HepG2 (cell line): ENCODE results near the gene SYCE3. TPM values are rescaled to one million over a fixed set of nuclear protein-coding genes. Genes with fewer than 3 reads are reported as not detected.
A peak's percentile ranks its signal among the peaks of the same experiment; 100 is the strongest.

Source experiments
- ARNT2 ChIP-seq: sonication (generic); formaldehyde crosslinking; IDR thresholded peaks from 2 replicates; pipeline ENCODE4 v1.8.0; 2022; ENCODE audit warnings: mild to moderate bottlenecking, low read depth, missing genetic modification reagents, moderate library complexity
- ATF4 ChIP-seq, 2 experiments: fragments of 450-650 bp in 1 of 2; sonication (generic) in 1 of 2; formaldehyde crosslinking; IDR thresholded peaks; 2 replicates each; pipeline versions ENCODE4 v1.5.0 to v1.8.0; 2020 to 2022; ENCODE audit warnings: mild to moderate bottlenecking in 1 of 2, missing genetic modification reagents in 1 of 2
- ELF1 ChIP-seq: sonication (generic); formaldehyde crosslinking; IDR thresholded peaks from 2 replicates; pipeline ENCODE4 v1.4.0; 2020; ENCODE audit warnings: missing genetic modification reagents
- IRF2 ChIP-seq: IDR thresholded peaks from 2 replicates; pipeline ENCODE4 v1.6.1; 2018; ENCODE audit warnings: missing genetic modification reagents, missing compliant biosample characterization
- POGK ChIP-seq: sonication (generic); formaldehyde crosslinking; conservative IDR thresholded peaks from 2 replicates; pipeline ENCODE4 v1.8.0; 2022; ENCODE audit warnings: mild to moderate bottlenecking, moderate library complexity, missing genetic modification reagents
- REPIN1 ChIP-seq: sonication (generic); formaldehyde crosslinking; IDR thresholded peaks from 2 replicates; pipeline ENCODE4 v1.8.0; 2022; ENCODE audit warnings: missing genetic modification reagents, low read depth, mild to moderate bottlenecking, borderline replicate concordance
- RNF219 ChIP-seq: sonication (generic); formaldehyde crosslinking; IDR thresholded peaks from 2 replicates; pipeline ENCODE4 v1.5.0; 2020; ENCODE audit warnings: mild to moderate bottlenecking, missing genetic modification reagents
- SMAD9 ChIP-seq: sonication (generic); formaldehyde crosslinking; IDR thresholded peaks from 2 replicates; pipeline ENCODE4 v1.5.1; 2020; ENCODE audit warnings: mild to moderate bottlenecking, missing genetic modification reagents
- TFDP1 ChIP-seq: IDR thresholded peaks from 2 replicates; pipeline ENCODE4 v1.6.1; 2016; ENCODE audit warnings: missing compliant biosample characterization, missing genetic modification reagents, borderline replicate concordance
- TGIF2 ChIP-seq: IDR thresholded peaks from 2 replicates; pipeline ENCODE4 v1.6.1; 2016; ENCODE audit warnings: control low read depth, missing compliant biosample characterization
- YEATS4 ChIP-seq: sonication (generic); formaldehyde crosslinking; IDR thresholded peaks from 2 replicates; pipeline ENCODE4 v1.4.0; 2020; ENCODE audit warnings: missing genetic modification reagents, borderline replicate concordance
- ZNF451 ChIP-seq: sonication (generic); formaldehyde crosslinking; IDR thresholded peaks from 2 replicates; pipeline ENCODE4 v1.5.0; 2020; ENCODE audit warnings: mild to moderate bottlenecking, missing genetic modification reagents
- ZNF746 ChIP-seq: sonication (generic); formaldehyde crosslinking; IDR thresholded peaks from 2 replicates; pipeline ENCODE4 v1.8.0; 2022; ENCODE audit warnings: mild to moderate bottlenecking, missing genetic modification reagents
- polyA plus RNA-seq, 8 experiments: library from polyadenylated mRNA; depleted of rRNA in 3 of 8; stranded (reverse) in 7 of 8; unstranded in 1 of 8; fragments of >200 nt; fragmentation: Illumina TruSeq in 4 of 8; extraction: Trizol in 4 of 8; gene quantifications; 2 replicates each; pipeline versions ENCODE4 v1.2.1 to v1.2.3, GENCODE V29; 2011 to 2016; ENCODE audit warnings: low read depth in 4 of 8, missing spikeins in 1 of 8, mixed read lengths in 1 of 8; ENCODE audit not compliant: insufficient read depth in 1 of 8
- total RNA-seq, 5 experiments: library from RNA; depleted of rRNA; stranded (reverse); fragments of >200 nt; fragmentation: Illumina TruSeq; extraction: Trizol; gene quantifications; 2 replicates each; pipeline ENCODE4 v1.2.3, GENCODE V29; 2016; ENCODE audit warnings: low read depth in 1 of 5
- TF ChIP-seq, protein P1 (sequence below), 2 experiments: sonication (generic) in 1 of 2; formaldehyde crosslinking in 1 of 2; IDR thresholded peaks; 2 replicates each; pipeline versions ENCODE4 v1.5.1 to v1.6.1; 2011 to 2020; ENCODE audit warnings: borderline replicate concordance in 1 of 2, low read depth in 1 of 2, low read length in 1 of 2, mild to moderate bottlenecking in 1 of 2, missing genetic modification reagents in 1 of 2, moderate library complexity in 1 of 2
- TF ChIP-seq, protein P2 (sequence below): IDR thresholded peaks from 2 replicates; pipeline ENCODE4 v1.6.1; 2016

SYCE3 gene
- total and polyA plus RNA-seq, 2 of the 13 experiments (the other 11 are each of a cell fraction or from before 2014, with no cell fraction given), result not detected

DNA sequence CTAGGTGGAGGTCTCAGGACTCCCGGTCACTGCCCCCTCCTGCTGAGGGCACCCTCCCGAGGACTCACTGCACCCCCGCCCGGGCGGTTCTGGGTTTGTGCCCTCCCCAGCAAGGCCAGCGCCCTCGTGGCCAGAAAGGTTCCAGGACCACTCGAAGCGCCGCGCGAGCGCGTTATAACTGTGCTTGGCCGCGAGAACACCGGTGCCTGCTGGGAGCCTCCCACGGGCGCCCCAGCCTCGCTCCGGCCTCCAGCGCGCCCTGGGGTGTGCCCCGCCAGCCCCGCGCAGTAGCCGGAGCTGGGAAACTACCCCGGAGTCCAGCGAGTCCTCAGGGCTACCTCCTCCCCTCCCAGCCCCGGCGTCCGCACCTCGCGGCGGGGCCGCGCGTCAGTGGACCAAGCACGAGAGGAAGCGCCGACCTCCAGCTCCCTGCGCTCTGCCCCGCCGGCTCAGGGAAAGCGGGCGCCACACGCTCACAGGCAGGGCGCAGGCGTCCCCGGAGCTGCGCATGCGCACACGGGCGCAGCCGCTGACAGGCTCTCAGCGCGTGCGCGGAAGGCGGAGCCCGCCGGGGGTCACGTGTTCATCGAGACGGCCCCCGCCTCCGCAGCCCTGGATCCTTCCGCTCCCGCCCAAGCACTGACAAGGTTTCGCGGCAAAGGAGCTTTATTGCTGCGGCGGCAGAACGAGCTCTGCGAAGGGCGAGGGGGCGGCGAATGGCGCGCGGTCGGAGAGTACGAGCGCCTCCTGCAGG lies 37.4 kb downstream of the SYCE3 start, which contains the start of gene SCO2 (continued):
- peak; percentile 64 for TF ChIP-seq POGK (CRISPR knock-in tag)
- TF ChIP-seq ZNF451 (CRISPR knock-in tag), result 0 out of 2 replicates have a peak, but pooled peaks have one; percentile 71
- no peak for TF ChIP-seq RNF219 (CRISPR knock-in tag)
- peak in 1 of 2 experiments; percentile 4; a peak in 1 of 4 replicates for TF ChIP-seq ATF4 (CRISPR knock-in tag; IDR thresholded peaks at IDR 0.05)
- TF ChIP-seq IRF2, result peak; percentile 60; the same call in 1 of the 2 replicates
- TF ChIP-seq ZNF746, result peak; percentile 42; the same call in 1 of the 2 replicates
- TF ChIP-seq SMAD9 (CRISPR knock-in tag), result 0 out of 2 replicates have a peak, but pooled peaks have one; percentile 65
- peak; percentile 51; the same call in 1 of the 2 replicates for TF ChIP-seq YEATS4 (CRISPR knock-in tag)
- TF ChIP-seq, protein P1, sequence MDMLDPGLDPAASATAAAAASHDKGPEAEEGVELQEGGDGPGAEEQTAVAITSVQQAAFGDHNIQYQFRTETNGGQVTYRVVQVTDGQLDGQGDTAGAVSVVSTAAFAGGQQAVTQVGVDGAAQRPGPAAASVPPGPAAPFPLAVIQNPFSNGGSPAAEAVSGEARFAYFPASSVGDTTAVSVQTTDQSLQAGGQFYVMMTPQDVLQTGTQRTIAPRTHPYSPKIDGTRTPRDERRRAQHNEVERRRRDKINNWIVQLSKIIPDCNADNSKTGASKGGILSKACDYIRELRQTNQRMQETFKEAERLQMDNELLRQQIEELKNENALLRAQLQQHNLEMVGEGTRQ (IDR thresholded peaks at IDR 0.05; ENCODE audit: low read depth, low read length), result peak; percentile 94
- TF ChIP-seq, protein P1 (CRISPR knock-in tag; IDR thresholded peaks at IDR 0.05; ENCODE audit: borderline replicate concordance), result peak; percentile 94; the same call in 1 of the 2 replicates
- peak; percentile 92 for TF ChIP-seq TFDP1
- TF ChIP-seq, protein P2, sequence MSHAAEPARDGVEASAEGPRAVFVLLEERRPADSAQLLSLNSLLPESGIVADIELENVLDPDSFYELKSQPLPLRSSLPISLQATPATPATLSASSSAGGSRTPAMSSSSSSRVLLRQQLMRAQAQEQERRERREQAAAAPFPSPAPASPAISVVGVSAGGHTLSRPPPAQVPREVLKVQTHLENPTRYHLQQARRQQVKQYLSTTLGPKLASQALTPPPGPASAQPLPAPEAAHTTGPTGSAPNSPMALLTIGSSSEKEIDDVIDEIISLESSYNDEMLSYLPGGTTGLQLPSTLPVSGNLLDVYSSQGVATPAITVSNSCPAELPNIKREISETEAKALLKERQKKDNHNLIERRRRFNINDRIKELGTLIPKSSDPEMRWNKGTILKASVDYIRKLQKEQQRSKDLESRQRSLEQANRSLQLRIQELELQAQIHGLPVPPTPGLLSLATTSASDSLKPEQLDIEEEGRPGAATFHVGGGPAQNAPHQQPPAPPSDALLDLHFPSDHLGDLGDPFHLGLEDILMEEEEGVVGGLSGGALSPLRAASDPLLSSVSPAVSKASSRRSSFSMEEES (CRISPR knock-in tag), result peak; percentile 84
- TF ChIP-seq REPIN1 (CRISPR knock-in tag), result peak; percentile 71; the same call in 1 of the 2 replicates
- peak; percentile 58 for TF ChIP-seq ELF1 (CRISPR knock-in tag)
- peak; percentile 82 for TF ChIP-seq TGIF2 (CRISPR knock-in tag)
- TF ChIP-seq ARNT2, result peak; percentile 76; the same call in 1 of the 2 replicates
